Ramos (cell line): ENCODE data around the gene ZNF407.
"Not testable (repeated sequence)": the region's sequence is repeated elsewhere in the genome, so short reads cannot be mapped to it uniquely, and the experiment has no call there.

ENCODE experiments used
- in situ Hi-C: fragments of 300-500 bp; cut with MboI; formaldehyde crosslinking; loops from one replicate; pipeline ENCODE4 v1.14.3; 2022; ENCODE audit warnings: low sequenced_read_pairs; ENCODE audit not compliant: unreplicated experiment

Gene ZNF407, protein sequence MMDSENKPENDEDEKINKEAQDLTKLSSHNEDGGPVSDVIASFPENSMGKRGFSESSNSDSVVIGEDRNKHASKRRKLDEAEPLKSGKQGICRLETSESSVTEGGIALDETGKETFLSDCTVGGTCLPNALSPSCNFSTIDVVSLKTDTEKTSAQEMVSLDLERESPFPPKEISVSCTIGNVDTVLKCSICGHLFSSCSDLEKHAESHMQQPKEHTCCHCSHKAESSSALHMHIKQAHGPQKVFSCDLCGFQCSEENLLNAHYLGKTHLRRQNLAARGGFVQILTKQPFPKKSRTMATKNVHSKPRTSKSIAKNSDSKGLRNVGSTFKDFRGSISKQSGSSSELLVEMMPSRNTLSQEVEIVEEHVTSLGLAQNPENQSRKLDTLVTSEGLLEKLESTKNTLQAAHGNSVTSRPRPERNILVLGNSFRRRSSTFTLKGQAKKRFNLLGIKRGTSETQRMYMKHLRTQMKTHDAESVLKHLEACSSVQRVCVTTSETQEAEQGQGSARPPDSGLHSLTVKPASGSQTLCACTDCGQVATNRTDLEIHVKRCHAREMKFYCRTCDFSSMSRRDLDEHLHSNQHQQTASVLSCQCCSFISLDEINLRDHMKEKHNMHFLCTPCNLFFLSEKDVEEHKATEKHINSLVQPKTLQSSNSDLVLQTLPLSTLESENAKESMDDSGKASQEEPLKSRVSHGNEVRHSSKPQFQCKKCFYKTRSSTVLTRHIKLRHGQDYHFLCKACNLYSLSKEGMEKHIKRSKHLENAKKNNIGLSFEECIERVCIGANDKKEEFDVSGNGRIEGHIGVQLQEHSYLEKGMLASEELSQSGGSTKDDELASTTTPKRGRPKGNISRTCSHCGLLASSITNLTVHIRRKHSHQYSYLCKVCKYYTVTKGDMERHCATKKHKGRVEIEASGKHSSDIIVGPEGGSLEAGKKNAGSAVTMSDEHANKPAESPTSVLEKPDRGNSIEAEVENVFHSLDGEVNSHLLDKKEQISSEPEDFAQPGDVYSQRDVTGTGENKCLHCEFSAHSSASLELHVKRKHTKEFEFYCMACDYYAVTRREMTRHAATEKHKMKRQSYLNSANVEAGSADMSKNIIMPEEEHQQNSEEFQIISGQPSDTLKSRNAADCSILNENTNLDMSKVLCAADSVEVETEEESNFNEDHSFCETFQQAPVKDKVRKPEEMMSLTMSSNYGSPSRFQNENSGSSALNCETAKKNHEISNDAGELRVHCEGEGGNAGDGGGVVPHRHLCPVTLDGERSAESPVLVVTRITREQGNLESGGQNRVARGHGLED (N-terminal part only)

DNA sequence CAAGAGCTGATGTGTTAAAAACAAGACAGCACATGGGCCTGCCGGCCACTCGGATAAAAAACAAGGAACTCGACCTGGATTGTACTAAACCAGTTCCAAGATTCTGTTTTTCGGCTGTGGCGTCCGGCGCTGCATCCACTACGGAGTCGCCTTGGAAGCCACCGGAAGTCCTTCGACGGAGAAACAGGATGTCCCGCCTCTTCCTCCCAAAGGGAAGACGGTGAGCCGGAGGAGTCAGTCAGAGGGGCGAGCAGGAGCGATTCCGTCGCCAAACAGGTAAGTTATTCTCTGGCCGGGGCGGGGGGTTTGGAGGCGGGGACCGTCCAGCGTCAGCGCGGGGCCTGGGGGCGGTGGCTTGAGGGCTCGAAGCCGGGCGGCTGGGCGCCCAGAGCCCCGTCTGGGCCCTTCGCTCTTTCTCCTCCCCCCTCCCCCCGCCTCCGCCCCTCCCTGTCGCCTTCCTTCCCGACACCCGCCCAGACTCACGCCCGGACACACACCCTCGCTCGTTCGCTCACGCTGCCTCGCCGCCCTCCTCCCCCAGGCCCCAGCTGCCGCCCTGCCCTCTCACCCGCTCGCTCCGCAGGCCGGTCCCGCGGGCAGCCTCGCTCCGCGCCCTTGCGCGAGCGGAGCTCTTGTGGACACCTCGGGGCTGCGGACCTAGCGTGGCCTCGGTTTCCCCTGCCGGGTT is at the start of gene ZNF407:
Gene ZNF407 (plus strand): TSS at position 209 of the 688 bp plus-strand sequence. CDS start 33,150 bp downstream, outside the sequence.
- in situ Hi-C loops: no loop called here

DNA sequence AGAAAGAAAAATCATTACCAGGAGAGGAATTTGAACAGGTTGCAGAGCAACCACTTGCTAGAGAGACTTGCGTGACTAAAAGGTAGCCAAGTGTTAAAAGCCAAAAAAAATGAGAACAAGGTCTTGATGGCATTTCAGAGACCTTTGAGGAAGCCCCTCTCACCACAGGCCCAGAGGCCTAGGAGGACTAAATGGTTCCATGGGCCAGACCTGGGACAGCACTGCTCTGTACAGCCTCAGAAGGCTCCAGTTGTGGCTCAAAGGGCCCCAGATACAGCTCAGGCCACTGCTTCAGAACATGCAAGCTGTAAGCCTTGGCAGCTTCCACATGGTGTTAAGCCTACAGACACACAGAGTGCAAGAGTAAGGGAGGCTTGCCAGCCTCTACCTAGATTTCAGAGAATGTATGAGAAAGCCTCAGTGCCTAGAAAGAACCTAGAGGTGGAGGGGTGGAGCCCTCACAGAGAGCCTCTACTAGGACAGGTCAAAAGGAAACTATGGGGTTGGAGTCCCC is 48.0 kb upstream of the ZNF407 start:
- in situ Hi-C loops: loop anchor here (10.0 kb wide), 1 partner anchor 355 kb away; no protein-coding TSS in a partner anchor

DNA sequence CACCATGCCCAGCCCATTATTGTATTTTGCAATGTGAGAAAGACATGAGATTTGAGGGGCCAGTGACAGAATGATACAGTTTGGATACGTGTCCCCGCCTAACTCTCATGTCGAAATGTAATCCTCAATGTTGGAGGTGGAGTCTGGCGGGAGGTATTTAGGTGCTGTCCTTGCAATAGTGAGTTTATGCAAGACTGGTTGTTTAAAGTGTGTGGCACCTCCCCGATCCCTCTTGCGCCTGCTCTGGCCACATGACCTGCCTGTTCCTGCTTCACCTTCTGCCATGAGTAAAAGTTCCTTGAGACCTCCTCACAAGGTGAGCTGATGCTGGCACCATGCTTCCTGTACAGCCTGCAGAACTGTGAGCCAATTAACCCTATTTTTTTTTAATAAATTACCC is 46.8 kb upstream of the ZNF407 start:
- in situ Hi-C loops: loop anchor here (10.0 kb wide), 1 partner anchor 356 kb away; no protein-coding TSS in a partner anchor

DNA sequence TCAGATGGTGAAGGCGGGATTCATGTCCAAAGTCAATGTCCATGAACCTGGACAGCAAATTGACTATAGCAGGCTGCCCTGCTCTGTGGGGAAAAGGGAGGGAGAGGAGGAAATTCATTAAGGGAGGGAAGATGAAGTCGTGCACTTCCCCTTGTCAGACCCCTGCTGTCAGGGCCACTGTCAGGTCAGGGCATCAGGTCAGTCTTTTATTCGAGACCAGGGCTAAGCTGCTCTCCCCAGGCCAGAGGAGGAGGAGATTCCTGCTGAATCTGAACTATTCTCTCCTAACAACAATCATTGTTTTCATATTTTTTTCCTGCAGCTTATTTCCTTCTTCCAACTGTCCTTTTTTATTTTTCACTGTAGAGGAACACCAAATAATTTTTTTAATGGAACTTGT is 46.2 kb upstream of the ZNF407 start:
- in situ Hi-C loops: loop anchor here (10.0 kb wide), 1 partner anchor 357 kb away; no protein-coding TSS in a partner anchor

DNA sequence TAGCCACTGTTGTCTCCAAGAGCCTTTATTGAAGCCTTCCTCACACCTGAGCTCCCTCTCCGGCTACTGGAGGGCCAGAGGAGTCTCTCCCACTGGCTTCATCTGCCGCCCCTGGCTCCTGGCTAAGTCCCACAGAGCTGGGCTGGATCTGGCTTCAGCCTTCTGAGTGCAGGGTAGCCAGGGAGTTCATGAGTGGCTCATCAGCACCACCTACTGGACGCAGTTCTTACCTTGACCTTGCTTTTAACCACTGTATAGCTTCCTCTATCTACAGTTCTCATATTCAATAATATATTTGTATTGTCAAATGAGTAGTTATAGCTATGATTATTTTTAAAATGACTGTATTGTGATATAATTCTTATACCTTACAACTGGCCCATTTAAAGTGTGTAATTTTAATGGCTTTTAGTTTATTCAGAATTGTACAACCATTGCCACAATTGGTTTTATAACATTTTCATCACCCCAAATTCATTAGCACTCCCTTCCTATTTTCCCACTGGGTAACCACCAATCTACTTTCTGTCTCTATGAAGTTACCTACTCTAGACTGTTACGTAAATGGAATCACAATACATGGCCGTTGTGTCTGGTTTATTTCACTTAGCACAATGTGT is 45.6 kb upstream of the ZNF407 start:
- in situ Hi-C loops: loop anchor here (10.0 kb wide), 1 partner anchor 357 kb away; no protein-coding TSS in a partner anchor

DNA sequence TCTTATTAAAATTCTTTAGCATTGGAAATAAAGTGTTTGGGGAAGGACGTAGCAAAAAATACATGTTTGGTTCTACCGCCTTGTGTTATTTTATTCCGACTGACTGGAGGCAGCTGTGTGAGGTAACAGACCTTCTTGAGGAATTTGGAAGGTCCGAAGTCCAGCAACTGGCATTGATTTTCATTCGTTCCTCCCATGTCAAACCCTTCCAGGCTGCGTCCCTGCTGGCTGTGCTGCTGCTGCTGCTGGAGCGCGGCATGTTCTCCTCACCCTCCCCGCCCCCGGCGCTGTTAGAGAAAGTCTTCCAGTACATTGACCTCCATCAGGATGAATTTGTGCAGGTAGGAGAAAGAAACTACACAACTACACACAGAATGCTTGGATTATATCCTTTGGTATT is 41.5 kb upstream of the ZNF407 start:
- in situ Hi-C loops: loop anchor here (10.0 kb wide), 1 partner anchor 361 kb away; no protein-coding TSS in a partner anchor

DNA sequence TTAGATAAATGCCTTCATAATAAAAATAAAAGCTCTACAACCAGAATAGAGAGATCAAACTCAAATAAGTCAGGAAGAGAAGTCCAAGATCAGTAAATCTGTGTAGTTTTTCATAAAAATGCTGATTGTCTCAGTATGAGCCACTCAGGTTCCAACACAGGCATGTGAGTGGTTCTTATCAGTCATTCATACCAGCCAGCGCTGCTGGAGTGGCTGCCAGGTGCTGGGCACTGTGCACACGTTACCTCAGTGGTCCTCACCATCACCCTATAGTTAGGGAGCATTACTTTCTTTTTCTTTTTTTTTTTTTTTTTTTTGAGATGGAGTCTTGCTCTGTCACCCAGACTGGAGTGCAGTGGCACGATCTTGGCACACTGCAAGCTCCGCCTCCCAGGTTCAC is 39.6 kb upstream of the ZNF407 start:
- in situ Hi-C loops: loop anchor here (10.0 kb wide), 1 partner anchor 363 kb away; no protein-coding TSS in a partner anchor

DNA sequence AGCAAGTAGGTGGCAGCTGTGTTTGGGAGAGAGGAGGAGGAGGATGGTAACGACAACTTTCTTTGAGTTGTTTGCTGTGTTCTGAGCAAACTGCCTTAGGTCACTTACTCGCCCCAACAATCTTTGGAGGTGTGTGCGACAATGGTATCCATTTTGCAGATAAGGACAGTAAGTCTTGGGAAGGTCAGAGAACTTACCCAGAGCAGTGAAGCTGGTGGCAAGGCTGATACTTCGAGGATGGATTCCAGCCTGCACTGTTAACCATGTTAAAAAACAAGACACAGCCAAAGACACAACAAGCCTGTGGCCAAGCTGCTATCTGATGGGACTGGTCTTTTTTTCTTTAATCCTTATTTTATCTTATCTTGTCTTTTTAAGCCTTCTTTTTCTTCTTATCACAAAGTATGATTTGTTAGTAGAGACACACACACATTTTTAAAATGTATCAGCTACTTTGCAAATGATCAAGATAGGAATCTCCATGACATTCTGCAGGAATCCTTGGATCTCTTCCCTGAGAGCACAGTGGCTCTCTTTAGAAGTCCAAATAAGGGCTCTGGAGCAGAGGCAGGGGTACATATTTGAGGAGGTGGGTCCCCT is 35.4 kb upstream of the ZNF407 start:
- in situ Hi-C loops: no loop called here

DNA sequence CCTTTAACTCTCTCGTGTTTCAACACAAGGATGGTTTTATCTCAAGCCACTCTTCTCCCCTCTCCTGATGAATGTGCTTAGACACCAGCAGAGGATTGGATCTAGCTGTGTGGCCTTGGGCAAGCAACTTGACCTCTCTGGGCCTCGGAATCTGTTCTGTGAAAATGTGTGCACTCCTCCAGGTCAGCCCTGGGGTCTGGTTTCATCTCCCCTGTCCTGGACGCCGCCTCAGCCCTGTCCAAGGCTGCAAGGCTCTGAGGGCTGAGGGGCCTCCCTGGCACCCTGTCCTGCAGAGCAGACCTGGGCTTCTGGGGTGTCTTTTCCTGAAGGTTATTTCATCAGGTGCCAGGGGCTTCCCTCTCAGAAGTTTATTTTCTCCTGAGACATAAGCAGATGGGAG is 34.9 kb upstream of the ZNF407 start:
- in situ Hi-C loops: no loop called here

DNA sequence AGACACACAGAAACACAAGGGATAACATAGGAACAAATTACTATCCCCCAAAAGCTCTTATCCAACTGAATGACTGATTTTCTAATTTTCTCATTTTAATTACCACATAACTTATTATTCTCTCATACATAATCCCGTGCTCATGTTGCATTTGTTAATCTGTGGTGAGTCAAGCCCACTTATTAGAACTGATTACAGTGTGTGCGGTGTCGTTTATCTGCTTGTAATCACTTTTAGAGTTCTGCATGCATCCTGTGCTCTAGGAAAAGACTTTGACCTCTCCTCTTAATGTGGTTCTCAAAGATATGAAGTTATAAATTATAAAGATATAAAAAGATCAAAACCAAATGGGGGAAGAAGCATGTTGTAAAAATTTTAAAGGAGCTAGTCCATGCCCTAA is 33.7 kb upstream of the ZNF407 start:
- in situ Hi-C loops: no loop called here

DNA sequence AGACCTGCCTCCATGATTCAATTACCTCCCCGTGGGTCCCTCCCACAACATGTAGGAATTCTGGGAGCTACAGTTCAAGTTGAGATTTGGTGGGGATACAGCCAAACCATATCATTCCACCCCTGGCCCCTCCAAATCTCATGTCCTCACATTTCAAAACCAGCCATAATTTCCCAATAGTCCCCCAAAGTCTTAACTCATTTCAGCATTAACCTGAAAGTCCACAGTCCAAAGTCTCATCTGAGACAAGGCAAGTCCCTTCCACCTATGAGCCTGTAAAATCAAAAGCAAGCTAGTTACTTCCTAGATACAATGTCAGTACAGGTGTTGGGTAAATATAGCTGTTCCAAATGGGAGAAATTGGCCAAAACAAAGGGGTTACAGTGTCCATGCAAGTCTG is 32.5 kb upstream of the ZNF407 start:
- in situ Hi-C loops: not testable (repeated sequence)

DNA sequence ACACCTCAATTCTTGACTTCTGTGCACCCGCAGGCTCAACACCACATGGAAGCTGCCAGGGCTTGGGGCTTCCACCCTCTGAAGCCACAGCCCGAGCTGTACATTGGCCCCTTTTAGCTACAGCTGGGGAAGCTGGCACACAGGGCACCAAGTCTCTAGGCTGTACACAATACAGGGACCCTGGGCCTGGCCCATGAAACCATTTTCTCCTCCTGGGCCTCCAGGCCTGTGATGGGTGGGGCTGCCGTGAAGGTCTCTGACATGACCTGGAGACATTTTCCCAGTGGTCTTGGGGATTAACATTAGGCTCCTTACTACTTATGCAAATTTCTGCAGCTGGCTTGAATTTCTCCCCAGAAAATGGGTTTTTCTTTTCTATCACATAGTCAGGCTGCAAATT is 31.7 kb upstream of the ZNF407 start:
- in situ Hi-C loops: not testable (repeated sequence)

DNA sequence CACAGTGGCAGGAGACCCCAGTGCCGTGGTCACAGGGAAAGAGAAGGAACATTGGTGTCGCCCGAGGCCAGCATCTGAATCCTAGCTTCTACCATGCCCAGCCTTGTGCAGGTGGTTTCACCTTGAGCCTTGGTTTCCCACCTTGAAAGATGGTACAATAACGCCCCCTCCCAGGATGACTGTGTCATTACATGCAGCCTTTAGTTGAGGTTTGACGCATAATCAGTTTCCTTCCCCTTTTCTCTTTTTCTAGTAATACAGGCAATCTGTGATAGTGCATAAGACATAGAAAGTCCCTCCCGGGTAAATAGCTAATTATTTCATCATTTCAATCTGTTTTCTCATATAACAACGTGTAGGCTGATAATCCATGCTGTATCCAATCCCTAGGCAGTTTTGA is 29.8 kb upstream of the ZNF407 start:
- in situ Hi-C loops: no loop called here

DNA sequence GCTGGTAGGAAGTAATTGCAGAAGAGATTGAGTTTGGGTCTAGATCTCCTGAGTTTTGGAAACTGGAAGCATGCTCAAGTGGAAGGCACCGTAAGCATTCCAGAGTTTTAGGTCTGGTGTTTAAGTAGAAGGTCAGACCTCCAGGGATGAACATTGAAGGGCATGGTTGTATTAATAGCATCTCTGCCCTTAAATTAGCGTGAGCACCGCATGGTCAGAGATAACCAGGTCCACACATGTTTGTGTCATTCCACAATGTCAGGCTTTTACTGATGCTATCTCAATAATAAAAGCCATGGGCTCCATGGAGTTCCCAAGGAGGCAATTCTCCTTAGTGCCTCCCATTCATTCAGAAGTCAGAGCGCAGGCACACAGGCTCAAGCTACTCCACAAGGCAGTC is 28.3 kb upstream of the ZNF407 start:
- in situ Hi-C loops: no loop called here

DNA sequence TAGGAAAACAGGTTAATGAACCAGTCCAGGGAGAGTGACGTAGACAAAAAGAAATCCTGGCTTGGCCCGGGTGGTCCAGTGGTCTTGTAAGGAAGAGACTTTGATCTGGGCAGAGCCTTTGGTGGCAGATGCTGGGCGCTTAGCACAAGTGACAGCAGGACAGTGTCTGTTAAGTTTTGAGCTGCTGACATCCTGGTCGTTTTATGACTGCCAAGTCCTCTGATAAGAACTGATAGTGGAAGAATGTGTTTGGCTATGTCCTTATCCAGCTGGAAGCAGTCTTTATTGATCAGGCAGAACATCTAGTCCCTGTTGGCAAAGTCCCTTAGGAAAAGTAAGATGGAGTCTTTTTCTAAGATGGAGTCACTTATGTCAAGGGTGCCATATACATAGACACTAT is 27.4 kb upstream of the ZNF407 start:
- in situ Hi-C loops: no loop called here

DNA sequence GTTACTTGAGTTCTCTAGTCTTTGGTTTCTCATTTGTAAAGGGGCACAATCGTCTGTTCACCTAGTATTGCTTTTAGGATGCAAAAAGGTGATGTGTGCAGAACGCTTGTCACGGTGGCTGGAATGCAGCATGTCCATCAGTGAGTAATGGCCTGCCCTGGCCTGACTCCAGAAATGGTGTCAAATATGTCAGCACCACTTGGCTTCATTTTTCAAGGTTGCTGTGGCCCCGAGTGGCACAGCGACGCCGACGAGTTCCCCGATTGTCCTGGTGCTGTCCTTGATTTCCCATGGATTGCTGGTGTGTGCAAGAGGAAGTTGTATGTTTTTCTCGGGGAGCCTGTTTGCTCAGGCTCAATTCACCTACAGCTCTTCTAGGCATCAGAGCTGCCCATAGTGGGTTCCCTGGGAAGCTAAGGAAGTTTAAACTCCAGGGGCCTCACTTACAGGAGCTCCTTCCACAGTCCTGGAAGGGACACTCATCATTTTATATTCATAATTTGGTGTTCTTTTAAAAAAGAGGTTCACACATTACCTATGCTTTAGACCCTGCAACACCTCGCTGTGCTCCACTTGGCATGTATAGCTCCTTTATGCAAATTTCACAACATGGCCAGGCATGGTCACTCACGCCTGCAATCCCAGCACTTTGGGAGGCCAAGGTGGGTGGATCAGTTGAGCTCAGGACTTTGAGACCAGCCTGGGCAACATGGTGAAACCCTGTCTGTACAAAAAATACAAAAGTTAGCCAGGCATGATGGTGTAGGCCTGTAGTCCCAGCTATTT is 25.6 kb upstream of the ZNF407 start:
- in situ Hi-C loops: no loop called here

DNA sequence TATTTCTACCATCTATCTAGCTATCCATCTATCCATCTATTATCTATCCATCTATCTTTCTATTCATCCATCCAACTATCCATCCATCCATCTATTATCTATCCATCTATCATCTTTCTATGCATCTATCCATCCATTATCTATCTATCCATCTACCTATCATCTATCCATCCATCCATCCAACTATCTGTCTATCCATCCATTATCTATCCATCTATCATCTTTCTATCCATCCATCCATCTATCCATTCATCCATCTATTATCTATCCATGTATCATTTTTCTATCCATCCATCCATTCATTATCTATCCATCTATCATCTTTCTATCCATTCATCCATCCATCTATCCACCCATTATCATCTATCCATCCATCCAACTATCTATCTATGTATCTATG is 24.6 kb upstream of the ZNF407 start:
- in situ Hi-C loops: no loop called here

DNA sequence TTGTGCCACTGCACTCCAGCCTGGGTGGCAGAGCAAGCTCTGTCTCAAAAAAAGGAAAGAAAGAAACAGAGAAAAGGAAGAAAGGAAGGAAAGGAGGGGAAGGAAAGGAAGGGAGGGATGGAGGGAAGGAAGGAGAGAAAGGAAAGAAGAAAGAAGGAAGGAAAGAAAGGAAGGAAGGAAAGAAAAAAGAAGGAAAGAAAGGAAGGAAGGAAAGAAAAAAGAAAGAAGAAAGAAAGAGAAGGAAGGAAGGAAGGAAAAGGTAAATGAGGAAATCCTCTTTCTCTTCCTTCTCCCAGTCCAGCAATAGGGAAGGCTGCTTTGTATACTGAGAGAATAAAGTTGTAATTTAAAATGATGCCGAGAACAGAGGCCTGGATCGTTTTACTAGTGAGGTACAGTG is 22.8 kb upstream of the ZNF407 start:
- in situ Hi-C loops: no loop called here
